Measurements from ENCODE around the gene TRHDE.

TRHDE gene

GRCh38 chr12:72318341-72318740 lies 46.2 kb downstream of the TRHDE start:
- DNase-seq (ENCODE audit: low read depth): no peak

- DNase-seq (ENCODE audit: low read depth): no peak
These were observed 51.7 kb downstream of the TRHDE start for GRCh38 chr12:72323881-72324280.

GRCh38 chr12:72330301-72330700 lies 58.1 kb downstream of the TRHDE start:
- no peak for DNase-seq (ENCODE audit: low read depth)

- DNase-seq (ENCODE audit: low read depth): no peak
These were observed 58.6 kb downstream of the TRHDE start for GRCh38 chr12:72330784-72331183.

GRCh38 chr12:72337382-72337781 lies 65.2 kb downstream of the TRHDE start:
- DNase-seq (ENCODE audit: low read depth): no peak

- no peak for DNase-seq (ENCODE audit: low read depth)
These were observed 65.8 kb downstream of the TRHDE start for GRCh38 chr12:72337946-72338345.

- DNase-seq (ENCODE audit: low read depth): no peak
These were observed 66.3 kb downstream of the TRHDE start for GRCh38 chr12:72338437-72338836.

GRCh38 chr12:72346363-72346944 lies 74.3 kb downstream of the TRHDE start:
- no peak for DNase-seq (ENCODE audit: low read depth)

- DNase-seq (ENCODE audit: low read depth): no peak
These were observed 77.3 kb downstream of the TRHDE start for GRCh38 chr12:72349491-72349890.

- no peak for DNase-seq (ENCODE audit: low read depth)
These were observed 87.2 kb downstream of the TRHDE start for GRCh38 chr12:72359416-72359815.

GRCh38 chr12:72365151-72365550 lies 93.0 kb downstream of the TRHDE start:
- DNase-seq (ENCODE audit: low read depth): no peak

- no peak for DNase-seq (ENCODE audit: low read depth)
These were observed 94.1 kb downstream of the TRHDE start for GRCh38 chr12:72366255-72366654.

- no peak for DNase-seq (ENCODE audit: low read depth)
These were observed 96.1 kb downstream of the TRHDE start for GRCh38 chr12:72368298-72368697.

GRCh38 chr12:72368719-72369422 lies 96.7 kb downstream of the TRHDE start:
- DNase-seq (ENCODE audit: low read depth): no peak

GRCh38 chr12:72369423-72369959 lies 97.3 kb downstream of the TRHDE start:
- DNase-seq (ENCODE audit: low read depth): no peak

- DNase-seq (ENCODE audit: low read depth): no peak
These were observed 108.3 kb downstream of the TRHDE start for GRCh38 chr12:72380441-72380840.

GRCh38 chr12:72388322-72388721 lies 116.2 kb downstream of the TRHDE start:
- no peak for DNase-seq (ENCODE audit: low read depth)

GRCh38 chr12:72390146-72390545 lies 118.0 kb downstream of the TRHDE start:
- DNase-seq (ENCODE audit: low read depth): no peak

GRCh38 chr12:72406111-72406510 lies 133.9 kb downstream of the TRHDE start:
- DNase-seq (ENCODE audit: low read depth): no peak

- no peak for DNase-seq (ENCODE audit: low read depth)
These were observed 160.0 kb downstream of the TRHDE start for GRCh38 chr12:72432037-72432604.

- no peak for DNase-seq (ENCODE audit: low read depth)
These were observed 161.1 kb downstream of the TRHDE start for GRCh38 chr12:72433298-72433697.

GRCh38 chr12:72434999-72435398 lies 162.8 kb downstream of the TRHDE start:
- DNase-seq (ENCODE audit: low read depth): no peak

GRCh38 chr12:72442217-72442616 lies 170.0 kb downstream of the TRHDE start:
- no peak for DNase-seq (ENCODE audit: low read depth)

All from stimulated activated CD8-positive, alpha-beta memory T cell treated with anti-CD3 and anti-CD28 coated beads, Interleukin-7, amount 100 ng/mL, for 24 hours (primary cell).